ENCODE measurements around the gene VANGL2.

VANGL2 gene

GRCh38 chr1:160460214-160460642 is 59.9 kb downstream of the VANGL2 start:
- TF ChIP-seq CTCF (conservative IDR thresholded peaks at IDR 0.05; ENCODE audit: control insufficient read depth, insufficient read depth, low read depth, low read length), result no peak
- no peak for DNase-seq (ENCODE audit: low read depth)
- H3K4me3 ChIP-seq (ENCODE audit: control insufficient read depth, low read depth, low read length), result no peak overlapping the region

GRCh38 chr1:160460683-160461287 is 60.4 kb downstream of the VANGL2 start:
- no peak for DNase-seq (ENCODE audit: low read depth)
- no peak for TF ChIP-seq CTCF (conservative IDR thresholded peaks at IDR 0.05; ENCODE audit: control insufficient read depth, insufficient read depth, low read depth, low read length)
- no peak overlapping the region for H3K4me3 ChIP-seq (ENCODE audit: control insufficient read depth, low read depth, low read length)

GRCh38 chr1:160465123-160465522 is 64.8 kb downstream of the VANGL2 start:
- H3K4me3 ChIP-seq (ENCODE audit: control insufficient read depth, low read depth, low read length), result no peak overlapping the region
- TF ChIP-seq CTCF (conservative IDR thresholded peaks at IDR 0.05; ENCODE audit: control insufficient read depth, insufficient read depth, low read depth, low read length), result no peak

GRCh38 chr1:160466961-160467360 is 66.6 kb downstream of the VANGL2 start:
- TF ChIP-seq CTCF (conservative IDR thresholded peaks at IDR 0.05; ENCODE audit: control insufficient read depth, insufficient read depth, low read depth, low read length), result no peak
- DNase-seq (ENCODE audit: low read depth), result no peak
- no peak overlapping the region for H3K4me3 ChIP-seq (ENCODE audit: control insufficient read depth, low read depth, low read length)

More at GRCh38 chr1:160465123-160465522, 64.8 kb downstream of the VANGL2 start:
- no peak for DNase-seq (ENCODE audit: low read depth)

GRCh38 chr1:160467576-160467975 is 67.2 kb downstream of the VANGL2 start:
- no peak for TF ChIP-seq CTCF (conservative IDR thresholded peaks at IDR 0.05; ENCODE audit: control insufficient read depth, insufficient read depth, low read depth, low read length)

GRCh38 chr1:160471253-160471652 is 70.9 kb downstream of the VANGL2 start:
- DNase-seq (ENCODE audit: low read depth), result no peak
- no peak for TF ChIP-seq CTCF (conservative IDR thresholded peaks at IDR 0.05; ENCODE audit: control insufficient read depth, insufficient read depth, low read depth, low read length)
- H3K4me3 ChIP-seq (ENCODE audit: control insufficient read depth, low read depth, low read length), result no peak overlapping the region

More at GRCh38 chr1:160467576-160467975, 67.2 kb downstream of the VANGL2 start:
- no peak for DNase-seq (ENCODE audit: low read depth)
- no peak overlapping the region for H3K4me3 ChIP-seq (ENCODE audit: control insufficient read depth, low read depth, low read length)

- no peak for TF ChIP-seq CTCF (conservative IDR thresholded peaks at IDR 0.05; ENCODE audit: control insufficient read depth, insufficient read depth, low read depth, low read length)
- no peak for DNase-seq (ENCODE audit: low read depth)
- no peak overlapping the region for H3K4me3 ChIP-seq (ENCODE audit: control insufficient read depth, low read depth, low read length)
These were observed 71.7 kb downstream of the VANGL2 start for GRCh38 chr1:160472112-160472511.
